Calu3 (cell line): Measurements from ENCODE around the gene OR2J3. TPM values are rescaled to one million over a fixed set of nuclear protein-coding genes. Genes with fewer than 3 reads are reported as not detected.

Experiments used
- Bru-seq: library from RNA; stranded (reverse); fragments of 400-500 nt; gene quantifications from one replicate; lab custom pipeline; 2021; lab: Mats Ljungman, UMichigan
- BruChase-seq, 2 experiments: library from RNA; stranded (reverse); fragments of 400-500 nt; gene quantifications; one replicate each; lab custom pipeline; 2021; lab: Mats Ljungman, UMichigan
- BruUV-seq: library from RNA; stranded (reverse); fragments of 400-500 nt; replicated peaks from 2 replicates; lab custom pipeline; 2021; lab: Mats Ljungman, UMichigan
- CTCF ChIA-PET: fragments of 300-600 bp; sonication (Branson Sonifier 250); formaldehyde crosslinking; loops from one replicate; lab custom pipeline; 2022; ENCODE audit warnings: antibody characterized with exemption; lab: Charles Lee
- DNase-seq: peaks from one replicate; pipeline ENCODE4 v3.0.0; 2022
- H3K27ac Mint-ChIP-seq: one replicate; pipeline ENCODE4 v1.8.0; 2022; ENCODE audit warnings: mixed read lengths; ENCODE audit not compliant: unreplicated experiment
- H3K27me3 Mint-ChIP-seq: one replicate; pipeline ENCODE4 v1.8.0; 2022; ENCODE audit warnings: mixed read lengths; ENCODE audit not compliant: unreplicated experiment
- H3K36me3 Mint-ChIP-seq: one replicate; pipeline ENCODE4 v1.8.0; 2022; ENCODE audit warnings: mild to moderate bottlenecking, moderate library complexity, mixed read lengths; ENCODE audit not compliant: insufficient read depth, unreplicated experiment
- H3K4me1 Mint-ChIP-seq: one replicate; pipeline ENCODE4 v1.8.0; 2022; ENCODE audit warnings: mild to moderate bottlenecking, low read depth, mixed read lengths; ENCODE audit not compliant: unreplicated experiment
- H3K4me3 Mint-ChIP-seq: one replicate; pipeline ENCODE4 v1.8.0; 2022; ENCODE audit warnings: mild to moderate bottlenecking, low read depth, moderate library complexity, mixed read lengths; ENCODE audit not compliant: unreplicated experiment
- H3K9me3 Mint-ChIP-seq: one replicate; pipeline ENCODE4 v1.8.0; 2022; ENCODE audit warnings: low read depth, mixed read lengths; ENCODE audit not compliant: unreplicated experiment
- CTCF ChIP-seq: fragments of 200-600 bp; IDR thresholded peaks from one replicate; pipeline ENCODE4 v1.8.0; 2022; ENCODE audit warnings: antibody characterized with exemption; ENCODE audit not compliant: unreplicated experiment
- intact Hi-C: fragments of 100-400 bp; cut with micrococcal nuclease; formaldehyde crosslinking; loops from one replicate; pipeline ENCODE4 v1.10.0; 2022; ENCODE audit not compliant: unreplicated experiment
- long read RNA-seq: library from polyadenylated mRNA; stranded (forward); transcript quantifications from one replicate; pipeline ENCODE4 v2.0.0, GENCODE V29; 2022
- total RNA-seq: library from RNA; stranded (reverse); gene quantifications from 2 replicates; pipeline ENCODE4 v1.2.3, GENCODE V29; 2022

The OR2J3 gene
- total RNA-seq: not detected in 2 replicates
- percentile 19 among the genes with signal in this experiment for Bru-seq, nascent RNA
- percentile 9 among the genes with signal in this experiment for BruChase-seq, experiment 1, labeled RNA remaining after a 6-hour chase
- percentile 16 among the genes with signal in this experiment for BruChase-seq, experiment 2, labeled RNA remaining after a 2-hour chase
- long read RNA-seq: 0 reads

- peaks cover 7% of the 10 kb centered on the region for H3K9me3 Mint-ChIP-seq
- no peak within 1 kb of the TSS for H3K4me3 Mint-ChIP-seq
- TF ChIP-seq CTCF: no peak
- no TSS peak for BruUV-seq
- H3K36me3 Mint-ChIP-seq: no peaks in the 10 kb centered on the region
- H3K4me1 Mint-ChIP-seq: no peaks in the 10 kb centered on the region
- no peaks in the 10 kb centered on the region for H3K27me3 Mint-ChIP-seq
- H3K27ac Mint-ChIP-seq: no peak within 1 kb of the TSS
- intact Hi-C loops: no loop called here
- no peak for DNase-seq
- CTCF ChIA-PET: interaction anchor here (0.6 kb wide), 1 partner anchor 75 kb away, joined by 5 read pairs; no protein-coding TSS in a partner anchor
Measured at GRCh38 chr6:29107758-29108157, at the start of gene OR2J3. Gene OR2J3 (plus strand): TSS chr6:29108058. CDS start chr6:29111891, 3,833 bp downstream.

- H3K27ac Mint-ChIP-seq: no peak overlapping the region
- no TSS peak for BruUV-seq
- no peaks in the 10 kb centered on the region for H3K36me3 Mint-ChIP-seq
- TF ChIP-seq CTCF: peak; percentile 70
- H3K9me3 Mint-ChIP-seq: no peaks in the 10 kb centered on the region
- intact Hi-C loops: no loop called here
- no peak overlapping the region for H3K4me3 Mint-ChIP-seq
- H3K4me1 Mint-ChIP-seq: no peaks in the 10 kb centered on the region
- CTCF ChIA-PET: interaction anchor here (0.6 to 1.3 kb wide), 2 partner anchors 10 to 894 kb away, joined by 3 to 4 read pairs; no protein-coding TSS in a partner anchor
- DNase-seq: peak; percentile 27
- no peaks in the 10 kb centered on the region for H3K27me3 Mint-ChIP-seq
Measured at GRCh38 chr6:29071831-29072723, 35.8 kb upstream of the OR2J3 start.

- TF ChIP-seq CTCF: no peak
- H3K9me3 Mint-ChIP-seq: peaks cover 4% of the 10 kb centered on the region
- no peak overlapping the region for H3K4me3 Mint-ChIP-seq
- no peak overlapping the region for H3K27ac Mint-ChIP-seq
- peaks cover 6% of the 10 kb centered on the region for H3K36me3 Mint-ChIP-seq
- H3K4me1 Mint-ChIP-seq: no peaks in the 10 kb centered on the region
- no peaks in the 10 kb centered on the region for H3K27me3 Mint-ChIP-seq
- intact Hi-C loops: no loop called here
- CTCF ChIA-PET: no interaction called here
- DNase-seq: no peak
- BruUV-seq: no TSS peak
Measured at GRCh38 chr6:29079203-29079602, 28.7 kb upstream of the OR2J3 start.

- Mint-ChIP-seq H3K9me3 (peaks cover 8% of the 10 kb centered on the region), H3K27ac (no peak overlapping the region), H3K4me3 (no peak overlapping the region), H3K27me3 (no peaks in the 10 kb centered on the region), H3K36me3 (peaks cover 6% of the 10 kb centered on the region), H3K4me1 (no peaks in the 10 kb centered on the region)
- no peak for DNase-seq
- BruUV-seq: no TSS peak
- TF ChIP-seq CTCF: no peak
- CTCF ChIA-PET: no interaction called here
- intact Hi-C loops: no loop called here
Measured at GRCh38 chr6:29081312-29081711, 26.5 kb upstream of the OR2J3 start.
